GM18507 (cell line): ENCODE data around the gene CATSPERB.
A peak's percentile ranks its signal among the peaks of the same experiment; 100 is the strongest.
"Not testable (repeated sequence)": the region's sequence is repeated elsewhere in the genome, so short reads cannot be mapped to it uniquely, and the experiment has no call there.

Source experiments
- DNase-seq: peaks from one replicate; pipeline ENCODE4 v3.0.0; 2011; ENCODE audit warnings: low read depth; ENCODE audit not compliant: insufficient read length; ENCODE audit errors: extremely low spot score
- FAIRE-seq: peaks from 2 replicates; lab custom pipeline; 2011; peaks lifted over from hg19 to GRCh38; lab: Jason Lieb, UNC

Gene CATSPERB

DNA sequence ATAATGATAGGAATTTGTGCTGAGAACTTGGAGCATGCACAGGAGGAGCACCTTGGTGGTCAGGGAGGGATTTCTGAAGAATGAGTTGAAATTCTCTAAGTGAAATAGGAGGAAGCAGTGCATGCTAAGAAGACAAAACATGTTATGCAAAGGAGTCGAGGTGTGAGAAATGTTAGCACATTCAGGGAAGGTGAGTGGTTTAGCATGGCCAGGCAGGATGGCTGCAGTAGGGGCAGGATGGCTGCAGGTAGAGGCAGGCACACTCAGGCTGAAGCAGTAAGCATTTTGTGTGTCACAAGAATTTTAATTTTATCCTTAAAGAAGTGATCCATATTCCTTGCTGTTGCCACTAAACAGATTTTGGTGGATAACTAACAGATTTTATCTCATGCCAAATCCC lies 46.3 kb downstream of the CATSPERB start:
- FAIRE-seq (no peak), DNase-seq (no peak)

GRCh38 chr14:91681893-91682563 lies 49.9 kb downstream of the CATSPERB start:
- DNase-seq (no peak), FAIRE-seq (no peak)

GRCh38 chr14:91681118-91681517 lies 50.8 kb downstream of the CATSPERB start:
- FAIRE-seq (no peak), DNase-seq (no peak)

GRCh38 chr14:91679273-91679672 lies 52.6 kb downstream of the CATSPERB start:
- FAIRE-seq: no peak

GRCh38 chr14:91677687-91678086 lies 54.2 kb downstream of the CATSPERB start:
- FAIRE-seq, DNase-seq: not testable (repeated sequence)

More at GRCh38 chr14:91679273-91679672, 52.6 kb downstream of the CATSPERB start:
- DNase-seq: no peak

GRCh38 chr14:91674911-91675310 lies 57.0 kb downstream of the CATSPERB start:
- no peak for FAIRE-seq
- no peak for DNase-seq

- FAIRE-seq (no peak), DNase-seq (no peak)
These were observed 62.0 kb downstream of the CATSPERB start for GRCh38 chr14:91669867-91670266.

DNA sequence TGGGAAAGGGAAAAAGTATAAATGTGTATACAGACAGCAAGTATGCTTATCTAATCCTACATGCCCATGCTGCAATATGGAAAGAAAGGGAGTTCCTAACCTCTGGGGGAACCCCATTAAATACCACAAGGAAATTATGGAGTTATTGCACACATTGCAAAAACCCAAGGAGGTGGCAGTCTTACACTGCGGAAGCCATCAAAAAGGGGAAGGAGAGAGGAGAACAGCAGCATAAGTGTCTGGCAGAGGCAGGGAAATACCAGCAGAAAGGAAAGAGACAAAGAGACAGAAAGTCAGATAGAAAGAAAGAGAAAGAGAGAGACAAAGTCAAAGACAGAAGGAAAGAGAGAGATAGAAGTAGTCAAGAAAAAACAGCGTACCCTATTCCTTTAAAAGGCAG lies 64.8 kb downstream of the CATSPERB start:
- not testable (repeated sequence) for FAIRE-seq, DNase-seq

DNA sequence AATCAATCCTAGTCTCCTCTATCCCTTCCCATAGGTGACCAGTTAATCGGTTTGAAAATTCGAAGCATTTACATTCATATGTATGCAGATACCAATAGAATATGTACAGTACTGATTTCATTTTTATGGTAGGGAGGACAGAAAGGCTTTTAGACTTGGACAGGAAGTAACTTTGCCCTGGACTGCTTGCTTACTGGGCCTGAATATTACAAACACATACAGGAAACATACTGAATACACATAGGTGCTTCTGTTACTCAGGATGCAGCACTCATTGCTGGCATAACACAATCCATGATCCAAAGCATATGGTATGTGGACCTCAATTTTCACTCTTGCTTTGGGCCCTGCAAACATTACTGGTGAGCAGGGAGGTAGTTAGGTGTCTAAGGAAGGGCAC lies 71.1 kb downstream of the CATSPERB start:
- FAIRE-seq (no peak), DNase-seq (no peak)

DNA sequence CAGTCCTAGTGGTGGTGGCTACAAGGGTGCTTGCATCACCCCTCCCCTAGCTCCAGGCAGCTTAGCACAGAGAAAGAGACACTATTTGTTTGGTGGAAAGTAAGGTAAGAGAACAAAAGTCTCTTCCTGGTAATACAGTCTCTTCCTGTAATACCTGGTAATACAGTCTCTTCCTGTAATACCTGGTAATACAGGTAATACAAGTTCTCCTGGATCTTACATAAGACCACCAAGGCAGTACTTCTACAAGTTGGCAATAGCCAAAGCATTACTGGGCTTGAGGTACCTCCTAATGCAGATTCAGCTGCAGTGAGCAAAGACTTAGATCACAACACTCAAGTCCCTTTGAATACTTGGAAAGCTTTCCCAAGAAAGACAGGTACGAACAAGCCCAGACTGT lies 77.0 kb downstream of the CATSPERB start:
- FAIRE-seq (no peak), DNase-seq (no peak)

- no peak for DNase-seq
- no peak for FAIRE-seq
These were observed 78.4 kb downstream of the CATSPERB start for GRCh38 chr14:91653451-91653850.

- peak; percentile 38 for FAIRE-seq
These were observed 82.0 kb downstream of the CATSPERB start for GRCh38 chr14:91649930-91650329.

DNA sequence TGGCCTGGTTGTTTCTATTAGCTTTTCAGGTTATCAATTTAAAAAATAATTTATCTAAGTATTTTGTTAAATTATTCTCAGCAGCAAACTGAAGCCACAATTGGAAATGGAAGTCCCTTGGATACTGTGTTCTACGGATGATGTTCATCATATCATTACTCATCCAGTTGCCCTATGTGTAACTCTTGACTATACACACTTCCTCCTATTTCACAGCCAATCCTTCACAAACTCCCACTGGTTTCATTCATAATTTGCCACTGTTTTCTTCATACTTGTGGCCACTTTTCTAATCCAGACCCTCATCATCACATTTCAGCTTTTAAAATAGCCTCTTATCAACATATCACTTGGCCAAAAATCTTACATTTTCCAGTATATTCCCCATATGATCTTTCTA lies 84.0 kb downstream of the CATSPERB start:
- no peak for DNase-seq
- no peak for FAIRE-seq

More at GRCh38 chr14:91649930-91650329, 82.0 kb downstream of the CATSPERB start:
- peak; percentile 15 for DNase-seq

GRCh38 chr14:91636604-91637003 lies 95.3 kb downstream of the CATSPERB start:
- no peak for DNase-seq
- FAIRE-seq: no peak

DNA sequence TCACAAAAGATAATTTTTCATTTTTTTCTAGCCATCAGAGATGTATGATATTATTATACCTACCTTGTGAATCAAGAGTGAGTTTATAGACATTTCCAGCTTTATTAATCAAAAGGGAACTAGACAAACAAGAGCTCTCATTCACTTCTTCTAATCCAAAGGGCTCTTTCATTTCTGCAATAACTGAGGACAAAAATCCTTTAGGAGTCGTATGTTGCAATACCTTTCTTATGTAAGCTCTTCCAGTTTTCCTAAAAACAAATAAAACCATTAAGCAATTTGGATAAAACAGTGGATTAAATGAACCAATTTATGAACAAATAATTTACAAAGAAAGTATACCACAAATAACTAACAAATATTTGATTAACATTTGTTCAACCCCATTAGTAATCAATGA lies 107.1 kb downstream of the CATSPERB start:
- no peak for DNase-seq
- no peak for FAIRE-seq

DNA sequence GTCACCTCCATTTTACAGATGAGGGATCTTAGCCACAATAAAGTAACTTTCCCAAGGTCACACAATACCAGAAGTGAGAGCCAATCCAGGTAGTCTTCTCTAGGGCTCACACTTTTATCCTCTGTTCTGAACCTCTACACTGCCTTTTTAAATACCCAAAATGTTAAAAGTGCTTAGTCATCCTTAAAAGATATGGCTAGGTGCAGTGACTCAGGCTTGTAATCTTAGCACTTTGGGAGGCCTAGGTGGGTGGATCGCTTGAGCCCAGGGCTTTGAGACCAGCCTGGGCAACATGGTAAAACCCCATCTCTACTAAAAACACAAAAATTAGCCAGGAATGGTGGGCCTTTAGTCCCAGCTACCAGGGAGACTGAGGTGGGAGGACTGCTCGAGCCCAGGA lies 117.7 kb downstream of the CATSPERB start:
- FAIRE-seq: no peak

DNA sequence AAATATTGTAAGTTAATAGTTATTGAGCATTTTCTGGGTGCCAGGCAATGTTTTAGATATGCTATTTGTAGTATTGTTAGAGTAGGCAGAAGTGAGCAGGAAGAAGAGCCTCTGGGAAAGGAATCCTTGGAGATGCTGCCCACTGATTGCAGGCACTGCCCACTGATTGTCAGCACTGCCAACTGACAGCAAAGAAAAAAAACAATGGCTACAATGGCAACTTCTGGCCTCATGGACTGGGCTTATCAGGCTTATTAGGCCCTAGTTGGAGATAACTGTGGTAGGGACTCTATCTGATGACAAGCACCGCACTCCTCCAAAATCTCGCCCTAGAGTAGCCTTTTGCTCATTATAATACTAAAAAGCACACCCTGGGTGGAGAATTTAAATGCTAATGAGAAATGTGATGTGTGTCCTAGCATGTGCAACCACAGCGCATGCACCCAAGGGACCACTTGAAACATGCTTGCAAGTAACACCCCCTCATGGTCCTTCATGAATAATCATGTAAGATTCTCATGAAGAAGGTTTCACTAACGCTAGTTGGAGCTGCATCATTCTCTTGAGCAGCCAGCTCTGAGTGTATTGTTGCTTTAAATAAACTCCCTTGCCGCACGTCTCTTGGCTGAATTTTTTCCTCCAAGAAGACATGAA lies 118.3 kb downstream of the CATSPERB start:
- FAIRE-seq: no peak
- DNase-seq: no peak

More for the DNA sequence above, 117.7 kb downstream of the CATSPERB start:
- DNase-seq: no peak

DNA sequence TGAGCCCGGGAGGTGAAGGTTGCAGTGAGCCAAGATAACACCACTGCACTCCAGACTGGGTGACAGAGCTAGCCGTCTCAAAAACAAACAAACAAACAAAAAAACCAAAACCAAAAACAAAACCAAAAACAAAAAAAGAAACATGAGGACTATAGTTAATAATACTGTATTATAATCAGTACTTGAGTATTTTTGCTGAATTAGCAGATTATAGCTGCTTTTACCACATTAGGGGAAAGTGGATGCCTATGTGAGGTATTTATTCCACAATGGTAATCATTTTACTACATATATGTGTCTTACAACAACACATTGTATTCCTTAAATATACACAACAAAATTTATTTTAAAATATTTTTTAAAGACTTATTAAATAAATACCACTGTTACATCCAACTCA lies 120.4 kb downstream of the CATSPERB start:
- no peak for FAIRE-seq
- no peak for DNase-seq

- DNase-seq (no peak), FAIRE-seq (no peak)
These were observed 122.7 kb downstream of the CATSPERB start for GRCh38 chr14:91609161-91609560.

GRCh38 chr14:91607322-91608047 lies 124.4 kb downstream of the CATSPERB start:
- FAIRE-seq: no peak

DNA sequence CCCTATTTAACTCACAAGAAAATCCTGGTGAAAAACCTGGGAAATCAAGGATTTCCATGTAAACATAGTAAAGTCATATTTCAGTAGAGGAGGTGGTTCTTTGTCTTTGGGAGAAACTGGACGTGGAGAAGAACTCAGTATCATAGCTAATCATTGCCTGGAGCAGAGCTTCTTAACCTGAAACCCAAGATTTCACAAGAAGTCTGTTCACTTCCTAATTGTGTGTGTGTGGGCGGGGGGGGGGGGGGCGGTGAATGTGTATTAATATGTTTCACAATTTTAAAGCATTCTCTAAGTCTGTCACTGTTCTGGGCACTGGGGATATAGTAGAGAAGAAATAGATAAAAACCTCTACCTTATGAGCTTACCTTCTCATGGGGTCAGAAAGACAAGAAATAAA lies 125.0 kb downstream of the CATSPERB start:
- DNase-seq (no peak), FAIRE-seq (no peak)

More at GRCh38 chr14:91607322-91608047, 124.4 kb downstream of the CATSPERB start:
- no peak for DNase-seq
